D721Med (cell line): ENCODE measurements around the gene RIMS4.

Source experiments
- DNase-seq: peaks from one replicate; pipeline ENCODE4 v3.0.0; 2011; ENCODE audit warnings: low spot score; ENCODE audit not compliant: insufficient read length
- FAIRE-seq: peaks from 2 replicates; lab custom pipeline; 2011; peaks lifted over from hg19 to GRCh38; lab: Jason Lieb, UNC
- CTCF ChIP-seq: IDR thresholded peaks from 2 replicates; pipeline ENCODE4 v1.5.1; 2012; ENCODE audit warnings: mild to moderate bottlenecking, control low read depth; ENCODE audit not compliant: insufficient read depth; ENCODE audit errors: missing control alignments

RIMS4 gene

GRCh38 chr20:44807051-44807683 is 3.2 kb downstream of the RIMS4 start:
- no peak for TF ChIP-seq CTCF
- FAIRE-seq = no peak
- DNase-seq = no peak

GRCh38 chr20:44805979-44806620 is 4.2 kb downstream of the RIMS4 start:
- no peak for FAIRE-seq
- DNase-seq = no peak
- TF ChIP-seq CTCF = no peak

DNA sequence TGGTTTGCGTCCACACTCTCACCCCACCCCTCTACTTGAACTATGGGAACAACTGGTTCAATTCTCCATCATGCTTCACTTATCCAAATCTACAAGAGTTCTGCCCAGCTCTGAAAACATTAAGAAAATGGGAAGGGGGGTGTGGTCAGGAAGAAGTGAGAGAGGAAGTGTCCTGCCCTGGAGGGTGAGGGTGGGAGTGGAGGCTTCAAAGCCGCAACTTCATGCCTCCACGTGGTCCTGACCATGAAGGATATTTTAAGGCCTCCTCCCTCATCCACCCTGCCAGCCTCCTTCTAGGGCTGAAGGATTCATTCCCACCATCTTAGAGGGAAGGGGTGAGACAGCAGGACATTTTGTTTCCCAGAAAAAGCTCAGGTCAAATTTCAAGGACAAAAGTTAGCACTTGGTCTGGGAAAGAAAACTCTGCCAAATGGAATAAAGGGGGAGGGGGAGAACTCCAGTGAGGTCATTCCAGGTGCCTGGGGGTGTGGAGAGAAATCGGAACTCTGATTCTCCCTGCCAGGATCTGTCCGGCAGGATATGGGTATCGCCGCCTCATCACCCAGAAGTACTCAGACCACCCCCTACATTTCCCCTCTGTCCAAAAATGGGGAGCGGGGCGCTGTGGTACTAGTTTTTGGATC is 4.9 kb downstream of the RIMS4 start:
- FAIRE-seq = no peak

DNA sequence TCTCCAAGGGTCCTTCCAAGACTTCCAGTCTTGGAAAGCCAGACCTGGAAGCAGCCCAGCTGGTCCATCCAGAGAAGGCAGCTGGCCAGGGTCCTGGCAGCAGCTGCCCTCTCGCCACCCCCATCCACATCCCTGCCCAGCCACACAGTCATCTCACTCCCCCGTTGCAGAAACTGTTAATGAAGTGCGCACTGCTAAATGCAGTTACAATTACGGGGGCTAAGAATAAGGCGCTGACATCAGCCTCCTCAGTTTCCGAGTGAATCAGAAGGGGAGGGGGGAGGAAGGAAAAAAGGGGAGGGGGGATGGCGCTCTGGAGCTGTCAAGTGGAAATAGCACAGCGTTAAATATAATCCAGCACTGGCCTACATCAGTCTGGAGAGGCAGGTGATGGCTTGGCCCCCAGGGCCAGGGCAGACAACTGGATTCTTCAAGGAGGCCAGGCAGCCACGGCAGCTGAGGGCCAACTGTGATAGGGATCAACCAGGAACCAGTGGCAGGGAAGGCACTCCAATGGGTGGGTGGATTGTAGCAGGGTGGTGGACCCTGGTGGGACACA is 6.9 kb downstream of the RIMS4 start:
- DNase-seq (no peak), FAIRE-seq (no peak)
- TF ChIP-seq CTCF = no peak

More for the DNA sequence above, 4.9 kb downstream of the RIMS4 start:
- no peak for TF ChIP-seq CTCF
- no peak for DNase-seq

DNA sequence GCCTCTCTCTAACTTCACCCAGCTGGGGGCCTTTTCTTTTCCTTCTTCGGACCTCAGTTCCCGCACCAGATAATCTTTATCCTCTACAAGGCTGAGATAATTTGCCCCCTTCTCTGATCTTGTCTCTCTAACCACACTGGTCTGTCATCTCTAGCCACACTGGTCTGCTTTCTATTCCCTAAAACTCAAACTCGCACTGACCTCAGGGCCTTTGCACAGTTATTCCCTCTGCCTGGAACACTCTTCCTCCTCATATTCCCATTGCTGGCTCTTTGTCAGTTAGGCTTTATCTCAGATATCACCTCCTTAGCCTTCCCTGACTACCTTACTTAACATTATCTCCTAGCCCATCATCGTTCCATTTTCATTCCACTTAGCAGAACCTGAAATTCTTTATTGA is 7.6 kb downstream of the RIMS4 start:
- DNase-seq (no peak), FAIRE-seq (no peak)
- TF ChIP-seq CTCF = no peak

DNA sequence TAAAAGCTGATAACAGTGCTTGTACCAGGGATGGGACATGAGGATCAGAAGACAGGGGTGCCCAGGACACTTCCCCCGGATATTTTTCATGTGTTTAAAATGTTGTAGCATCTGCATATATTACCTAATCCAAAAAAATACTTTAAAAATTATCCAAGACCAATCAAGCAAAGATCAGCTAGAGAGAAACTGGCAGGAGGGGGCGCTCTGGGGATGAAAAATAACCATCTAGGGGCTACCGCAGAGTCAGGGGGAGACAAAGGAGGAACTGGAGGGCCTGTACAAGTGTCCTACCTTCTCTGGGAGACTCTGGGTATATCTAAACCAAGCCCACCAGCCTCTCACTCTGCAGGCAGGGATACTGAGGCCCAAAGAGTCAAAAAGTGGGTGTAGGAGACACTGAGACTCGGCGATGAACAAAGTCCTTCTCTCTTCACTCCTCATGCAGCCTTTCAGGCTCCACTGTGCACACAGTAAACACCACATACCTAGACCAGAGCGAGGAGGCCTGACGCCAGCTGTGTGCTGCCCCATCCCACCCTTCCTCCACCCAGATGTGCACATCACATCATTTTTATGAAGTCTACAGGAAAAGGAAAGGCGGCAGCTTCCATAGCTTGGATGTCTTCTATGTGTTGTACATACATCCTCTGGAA is 9.8 kb downstream of the RIMS4 start:
- peak; percentile 40 for TF ChIP-seq CTCF
- FAIRE-seq = no peak
- no peak for DNase-seq
